NCI-H1048 (cell line): ENCODE measurements around the gene SGK1.
"Not testable (repeated sequence)": the region's sequence is repeated elsewhere in the genome, so short reads cannot be mapped to it uniquely, and the experiment has no call there.

Experiments
- DNase-seq: peaks from one replicate; lab custom pipeline; 2025; lab: John Stamatoyannopoulos, UW

Gene SGK1

DNA sequence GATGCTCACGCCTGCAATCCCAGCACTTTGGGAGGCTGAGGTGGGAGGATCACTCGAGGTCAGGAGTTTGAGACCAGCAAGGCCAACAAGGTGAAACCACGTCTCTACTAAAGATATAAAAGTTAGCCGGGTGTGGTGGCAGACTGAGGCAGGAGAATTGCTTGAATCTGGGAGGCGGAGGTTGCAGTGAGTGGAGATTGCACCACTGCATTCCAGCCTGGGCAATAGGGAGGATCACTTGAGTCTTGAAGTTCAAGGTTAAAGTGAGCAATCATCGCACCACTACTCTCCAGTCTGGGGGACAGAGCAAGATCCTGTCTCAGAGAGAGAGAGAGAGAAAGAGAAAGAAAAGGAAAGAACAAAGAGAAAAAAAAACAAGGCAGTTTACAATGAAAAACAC is 13.5 kb downstream of the SGK1 start:
- not testable (repeated sequence) for DNase-seq

DNA sequence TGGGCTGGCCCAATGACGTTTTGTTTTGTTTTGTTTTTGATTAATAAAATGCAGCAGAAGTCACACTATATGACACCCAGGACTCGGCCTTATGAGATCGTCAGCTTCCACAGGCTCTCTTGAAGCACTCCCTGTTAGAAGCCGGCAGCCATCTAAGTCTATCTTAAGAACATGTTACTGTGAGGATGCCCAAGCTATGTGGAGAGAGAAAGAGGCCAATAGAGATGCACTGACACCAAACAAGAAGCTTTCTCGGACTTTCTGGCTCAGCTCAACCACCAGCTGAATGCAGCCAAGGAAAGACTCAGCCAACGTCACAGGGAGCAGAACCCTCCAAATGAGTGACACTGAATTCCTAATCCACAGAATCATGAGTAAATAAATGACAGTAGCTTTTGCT is 14.0 kb downstream of the SGK1 start:
- DNase-seq, result no peak

DNA sequence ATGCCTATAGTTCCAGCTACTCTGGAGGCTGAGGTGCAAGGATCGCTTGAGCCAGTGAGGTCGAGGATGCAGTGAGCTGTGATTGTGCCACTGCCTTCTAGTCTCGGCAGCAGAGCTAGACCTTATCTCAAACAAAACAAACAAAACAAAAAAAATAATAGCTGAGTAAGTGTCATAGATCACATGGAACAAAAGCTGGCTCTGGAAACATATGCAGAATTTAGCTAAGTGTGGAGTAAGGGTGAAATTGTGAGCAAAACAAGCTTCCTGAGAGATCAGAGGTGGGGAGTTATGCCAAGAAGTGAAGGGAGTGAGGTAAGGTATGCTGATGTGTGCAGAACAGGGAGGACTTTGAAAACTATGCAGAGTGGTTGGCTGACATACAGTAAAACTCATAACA is 18.7 kb downstream of the SGK1 start:
- no peak for DNase-seq

DNA sequence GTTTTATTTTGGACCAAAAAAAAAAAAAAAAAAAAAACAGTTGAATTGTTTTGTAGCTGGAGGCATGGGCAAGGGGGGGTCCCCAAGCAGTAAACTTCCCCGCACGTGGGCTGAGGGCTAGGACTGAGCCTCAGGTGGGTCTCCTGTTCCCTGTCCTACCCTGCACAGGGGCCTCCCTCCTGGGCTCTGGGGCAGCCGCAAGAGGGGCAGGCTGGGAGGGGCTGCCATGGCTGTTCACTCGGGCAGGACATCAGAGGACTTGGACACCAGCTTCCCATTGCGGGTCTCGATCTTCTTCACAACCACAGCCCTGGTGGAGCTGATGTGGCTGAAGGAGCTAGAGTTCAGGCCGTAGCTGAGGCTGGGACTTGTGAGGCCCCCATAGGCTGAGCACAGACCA is 21.1 kb downstream of the SGK1 start:
- DNase-seq, result no peak

DNA sequence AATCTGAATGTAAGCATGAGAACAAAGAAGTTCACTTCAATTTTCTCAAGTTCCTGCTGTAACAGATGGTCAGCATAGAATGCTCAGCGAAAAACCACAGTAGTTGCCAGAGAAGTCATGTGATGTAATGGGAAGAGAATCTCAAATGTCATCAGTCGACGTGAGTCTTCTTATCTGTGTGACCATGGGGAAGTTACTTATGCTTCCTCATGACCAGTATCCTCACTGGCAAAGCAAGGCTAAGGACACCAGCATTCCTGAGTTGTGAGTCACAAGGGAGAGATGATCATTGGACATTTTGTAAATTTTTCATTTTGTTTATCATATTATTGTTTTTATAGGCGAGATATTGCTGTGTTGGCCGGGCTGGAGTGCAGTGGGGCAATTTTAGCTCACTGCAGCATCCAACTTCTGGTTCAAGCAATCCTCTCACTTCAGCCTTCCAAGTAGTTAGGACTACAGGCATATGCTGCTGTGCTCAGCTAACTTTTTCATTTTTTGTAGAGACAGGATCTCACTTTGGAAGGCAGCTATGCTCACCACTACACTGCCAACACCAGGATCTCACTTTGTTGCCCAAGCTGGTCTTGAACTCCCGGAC is 21.9 kb downstream of the SGK1 start:
- no peak for DNase-seq

DNA sequence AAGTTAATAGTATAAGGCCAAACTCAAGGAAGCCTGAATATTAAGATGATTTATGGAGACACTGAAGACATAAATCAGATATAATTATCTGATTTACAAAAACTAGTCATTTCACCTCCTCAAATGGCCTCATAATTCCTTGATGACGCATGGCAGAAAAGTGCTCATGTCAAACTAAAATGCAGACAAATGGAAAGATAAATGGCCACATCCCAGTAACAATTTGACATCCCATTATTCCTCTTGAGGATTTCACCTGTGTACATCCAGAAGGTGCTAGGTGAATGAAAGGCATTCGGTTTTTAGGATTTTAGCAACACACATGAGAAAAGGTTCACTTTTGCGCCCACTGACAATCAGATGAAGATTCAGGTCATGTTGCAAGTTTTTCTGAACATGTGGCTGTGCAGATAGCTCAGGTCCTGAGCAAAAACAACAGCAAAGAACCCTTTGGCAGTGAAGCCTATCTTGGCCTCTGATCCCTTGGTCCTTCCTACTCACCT is 24.2 kb downstream of the SGK1 start:
- no peak for DNase-seq

DNA sequence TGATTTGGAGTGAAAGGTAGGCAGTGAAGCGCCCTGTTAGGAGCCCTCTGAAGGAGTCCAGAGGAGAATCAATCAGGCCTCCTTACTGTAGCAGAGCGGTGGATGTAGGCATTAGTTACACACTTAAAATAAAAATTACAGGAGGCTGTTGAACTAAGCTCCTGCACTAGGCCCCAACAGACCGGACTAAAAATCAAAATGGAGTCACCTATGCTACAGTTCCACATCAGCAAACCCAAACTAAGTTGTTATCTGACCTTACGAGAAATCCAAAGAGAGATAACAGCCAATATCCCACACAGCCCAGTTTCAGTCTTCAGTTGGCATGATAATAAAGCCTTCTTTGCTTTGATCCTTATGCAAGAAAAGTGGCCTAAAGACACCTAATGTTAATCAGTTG is 26.8 kb downstream of the SGK1 start:
- DNase-seq, result no peak

DNA sequence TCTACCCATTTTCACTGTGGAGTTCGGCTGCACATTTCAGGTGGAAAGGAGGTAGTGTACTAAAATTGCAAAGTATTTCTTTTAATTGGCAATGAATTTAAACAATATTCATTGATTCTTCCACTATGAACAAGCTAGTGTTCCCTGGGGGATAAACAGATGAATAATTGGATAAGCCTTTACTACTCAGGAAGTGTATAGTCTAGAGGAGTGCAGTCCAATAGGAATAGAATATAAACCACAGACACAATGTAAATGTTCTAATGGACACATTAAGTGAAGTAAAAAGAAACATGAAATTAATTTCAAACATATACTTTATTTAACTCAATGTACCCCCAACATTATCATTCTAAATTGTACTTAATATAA is 28.7 kb downstream of the SGK1 start:
- no peak for DNase-seq

DNA sequence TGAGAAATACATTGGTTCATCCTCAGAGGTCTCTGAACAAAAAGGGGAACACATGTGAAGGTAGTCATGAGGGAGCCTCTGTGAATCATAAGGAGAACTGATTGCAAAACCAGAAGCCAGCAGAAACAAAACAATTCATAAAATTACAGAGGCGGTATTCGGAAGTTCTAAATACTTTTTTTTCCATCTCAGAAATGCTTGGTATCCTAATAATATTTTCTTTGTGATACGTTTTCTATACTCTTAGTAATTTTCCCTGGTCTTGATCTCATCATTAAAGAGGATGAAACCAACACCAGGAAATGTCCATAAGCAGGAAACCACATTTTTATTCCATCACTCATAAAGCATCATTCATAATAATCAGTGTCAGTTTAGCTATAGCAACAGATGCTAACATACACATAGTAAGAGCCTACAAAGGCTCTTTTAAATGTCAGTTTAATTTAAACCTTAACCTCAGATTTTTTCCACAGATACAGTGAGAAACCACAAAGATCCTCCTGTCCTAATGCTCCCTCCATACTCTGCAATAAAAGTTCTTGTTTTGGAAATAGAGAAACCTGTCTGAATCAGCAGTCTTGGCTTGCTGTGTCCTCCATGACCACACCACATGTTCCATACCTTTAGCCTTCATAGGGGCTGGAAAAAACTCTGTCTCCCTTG is 29.2 kb downstream of the SGK1 start:
- no peak for DNase-seq

DNA sequence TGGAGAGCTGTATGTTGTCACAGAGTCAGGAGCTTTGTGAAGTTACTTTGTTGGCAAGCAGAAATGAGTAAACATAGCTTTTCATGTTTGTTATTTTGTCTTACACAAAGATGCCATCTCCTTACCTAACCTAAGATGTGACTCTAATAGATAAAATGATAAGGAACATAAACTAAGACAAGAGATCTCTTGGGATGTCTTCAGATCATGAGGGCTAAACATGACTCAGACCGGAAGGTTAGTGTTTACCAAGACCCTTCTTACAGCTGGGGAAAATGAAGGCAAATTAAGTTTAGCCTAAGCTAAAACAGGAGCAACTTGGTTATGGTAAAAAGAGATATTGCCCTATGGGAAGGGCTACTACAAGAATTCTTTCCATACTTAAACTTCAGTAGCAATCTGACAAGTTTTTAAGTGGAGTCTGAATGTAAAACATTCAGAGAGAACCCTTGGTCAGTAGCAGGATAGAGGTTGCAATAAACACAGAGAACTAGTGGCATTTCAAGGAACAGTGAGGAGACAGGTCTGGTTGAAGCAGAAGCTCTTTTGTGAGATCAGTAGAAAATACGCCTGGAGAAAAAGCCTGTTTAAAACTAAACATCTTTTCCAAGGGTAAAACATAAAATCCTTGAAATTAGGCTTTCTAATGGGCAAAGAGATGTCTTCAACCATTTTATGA is 29.9 kb downstream of the SGK1 start:
- no peak for DNase-seq

DNA sequence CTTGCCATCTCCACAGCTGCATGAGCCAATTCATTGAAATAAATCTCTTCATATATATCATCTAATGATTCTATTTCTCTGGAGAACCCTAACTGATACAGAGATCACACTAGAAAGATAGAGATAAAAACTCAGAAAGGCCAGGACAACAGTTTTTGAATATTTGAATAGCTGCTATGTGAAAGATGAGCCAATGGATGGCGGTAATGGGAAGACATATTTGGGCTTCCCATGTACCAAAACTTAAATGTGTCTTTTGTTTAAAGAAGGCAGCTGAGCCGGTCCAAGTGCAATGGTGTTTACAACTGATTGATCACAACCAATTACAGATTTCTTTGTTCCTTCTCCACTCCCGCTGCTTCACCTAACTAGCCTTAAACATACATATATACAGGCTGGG is 35.1 kb downstream of the SGK1 start:
- DNase-seq, result no peak

DNA sequence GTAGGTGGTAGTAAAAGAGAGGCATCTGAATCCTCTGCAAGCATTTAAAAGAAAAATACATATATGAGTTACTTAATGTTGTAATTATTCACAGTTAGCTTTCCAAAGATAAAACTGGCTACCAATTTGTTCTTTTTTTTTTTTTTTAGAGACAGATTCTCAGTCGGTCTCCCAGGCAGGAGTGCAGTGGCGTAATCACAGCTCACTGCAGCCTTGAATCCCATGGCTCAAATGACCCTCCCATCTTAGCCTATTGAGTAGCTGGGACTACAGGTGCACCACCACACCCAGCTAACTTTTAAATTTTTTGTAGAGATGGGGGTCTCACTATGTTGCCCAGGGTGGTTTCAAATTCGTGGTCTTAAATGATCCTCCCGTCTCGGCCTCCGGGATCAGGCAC is 36.5 kb downstream of the SGK1 start:
- no peak for DNase-seq

DNA sequence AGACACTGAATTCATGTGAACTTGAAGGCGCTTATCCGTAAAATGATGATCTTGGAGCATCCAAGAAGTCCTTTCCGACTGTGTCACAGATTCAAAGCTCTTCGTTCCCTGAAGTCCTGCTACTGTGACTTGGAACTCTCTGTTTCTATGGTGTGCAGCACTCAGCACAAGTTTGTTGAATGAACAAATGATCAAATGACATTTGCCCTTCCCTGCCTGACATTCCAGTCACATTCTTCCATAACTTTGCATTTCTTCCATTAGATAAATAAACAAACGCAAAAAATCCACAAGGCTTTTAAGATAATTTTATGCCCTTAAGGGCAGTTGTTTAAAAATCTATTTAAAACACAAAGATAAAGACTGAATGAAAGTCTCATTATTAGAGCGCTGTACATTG is 39.9 kb downstream of the SGK1 start:
- DNase-seq, result no peak

DNA sequence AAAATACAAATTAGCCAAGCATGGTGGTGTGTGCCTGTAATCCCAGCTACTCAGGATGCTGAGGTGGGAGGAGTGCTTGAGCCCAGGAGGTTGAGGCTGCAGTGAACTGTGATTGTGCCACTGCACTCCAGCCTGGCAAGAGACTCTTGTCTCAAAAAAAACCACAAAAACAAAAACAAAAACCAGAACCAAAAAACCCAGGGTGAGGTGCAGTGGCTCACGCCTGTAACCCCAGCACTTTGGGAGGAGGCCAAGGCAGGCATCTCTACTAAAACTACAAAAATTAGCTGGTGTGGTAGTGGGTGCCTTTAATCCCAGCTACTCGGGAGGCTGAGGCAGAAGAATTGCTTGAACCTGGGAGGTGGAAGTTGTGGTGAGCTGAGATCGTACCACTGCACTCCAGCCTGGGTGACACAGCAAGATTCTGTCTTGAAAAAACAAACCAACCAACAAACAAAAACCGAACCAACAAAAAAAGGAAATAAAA is 41.0 kb downstream of the SGK1 start:
- DNase-seq, result not testable (repeated sequence)

DNA sequence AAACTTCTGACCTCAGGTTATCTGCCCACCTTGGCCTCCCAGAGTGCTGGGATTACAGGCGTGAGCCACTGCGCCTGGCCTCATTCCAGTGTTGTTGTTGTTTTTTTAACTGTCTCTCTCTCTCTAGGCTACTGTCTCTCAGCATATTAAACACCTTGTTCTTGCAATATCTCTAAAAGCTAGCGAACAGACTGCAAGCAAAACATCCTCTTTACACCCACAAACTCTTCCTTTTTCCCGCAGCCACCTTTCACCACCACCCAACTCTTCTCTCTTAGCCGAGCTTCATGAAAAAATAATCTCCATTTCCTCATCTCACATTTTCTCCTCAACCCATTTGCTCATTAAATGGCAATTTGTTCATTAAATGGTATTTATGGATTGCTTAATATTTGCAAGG is 45.5 kb downstream of the SGK1 start:
- no peak for DNase-seq

DNA sequence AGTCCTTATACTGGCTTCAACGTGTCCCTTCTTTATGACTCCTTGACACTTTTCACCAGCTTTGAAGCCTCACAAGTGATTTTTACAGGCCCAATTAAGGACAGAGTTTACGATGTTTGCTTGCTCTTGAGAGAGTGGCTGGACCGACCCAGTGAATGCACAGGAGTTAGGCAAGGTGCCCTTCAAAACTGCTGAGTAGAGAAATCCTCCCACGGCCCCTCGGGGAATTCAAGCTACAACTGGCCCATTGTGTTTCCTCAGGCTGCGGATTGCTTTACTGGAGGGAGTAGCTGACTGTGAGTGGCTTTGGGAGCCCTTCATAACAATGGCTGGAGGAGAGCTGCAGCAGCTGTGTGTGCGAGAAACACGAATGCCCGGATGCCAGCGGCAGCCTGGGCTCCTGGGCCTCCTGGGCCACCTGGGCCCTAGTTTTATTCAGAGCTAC is 50.0 kb downstream of the SGK1 start:
- no peak for DNase-seq

DNA sequence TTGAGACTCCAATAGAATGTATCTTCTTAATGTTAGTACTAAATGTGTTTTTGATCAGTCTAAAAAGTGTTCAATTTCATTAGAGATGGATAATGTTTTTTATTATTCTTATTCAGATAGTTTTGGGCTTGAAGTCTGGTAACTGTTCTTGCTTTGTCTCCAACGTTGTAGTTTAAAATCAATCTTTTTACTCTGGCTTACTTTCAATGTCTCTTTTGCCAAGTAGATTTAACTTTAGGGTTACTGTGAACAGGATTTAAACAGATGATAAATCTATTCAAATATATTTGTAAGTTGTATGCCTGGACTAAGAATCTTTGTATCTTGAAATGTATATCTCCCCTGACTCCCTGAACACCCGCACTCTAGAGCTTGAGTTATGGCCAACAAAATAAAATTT is 51.1 kb downstream of the SGK1 start:
- DNase-seq, result no peak

DNA sequence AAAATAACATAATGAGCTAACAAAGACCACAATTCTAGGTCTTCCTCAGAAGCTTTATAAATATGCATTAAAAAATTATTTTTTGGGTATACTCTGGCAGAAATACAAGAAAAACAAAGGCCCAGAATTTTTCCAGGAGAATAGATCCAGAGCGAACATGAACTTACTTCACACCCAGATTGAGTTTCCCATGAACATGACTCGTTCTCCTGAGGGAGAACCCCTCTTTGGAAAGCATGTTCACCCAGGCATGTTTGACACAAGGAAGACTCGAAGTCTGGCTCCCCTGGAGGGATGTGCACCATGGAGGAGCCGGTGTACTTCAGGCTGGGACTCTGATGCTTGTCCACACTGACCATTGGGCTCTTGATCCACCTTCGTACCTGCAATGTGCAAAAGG is 56.1 kb downstream of the SGK1 start:
- DNase-seq, result no peak

DNA sequence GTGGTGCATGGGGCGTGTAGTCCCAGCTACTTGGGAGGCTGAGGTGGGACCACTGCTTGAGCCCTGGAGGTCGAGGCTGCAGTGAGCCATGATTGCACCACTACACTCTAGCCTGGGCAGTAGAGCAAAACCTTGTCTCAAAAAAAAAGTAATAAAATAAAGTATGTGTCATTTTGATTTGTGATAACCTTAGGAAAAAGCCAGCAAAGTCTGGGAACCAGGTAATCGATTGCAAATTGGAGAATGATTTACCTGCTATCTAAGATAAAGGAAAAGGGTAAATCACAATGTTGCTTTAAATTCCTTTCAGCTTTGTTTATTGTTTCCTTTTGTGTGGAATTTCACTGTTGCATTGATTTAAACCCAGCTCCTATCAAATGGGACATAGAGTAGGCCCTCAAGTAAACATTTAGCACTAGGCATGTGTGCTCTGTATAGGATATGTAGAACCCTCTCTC is 59.0 kb downstream of the SGK1 start:
- DNase-seq, result no peak

DNA sequence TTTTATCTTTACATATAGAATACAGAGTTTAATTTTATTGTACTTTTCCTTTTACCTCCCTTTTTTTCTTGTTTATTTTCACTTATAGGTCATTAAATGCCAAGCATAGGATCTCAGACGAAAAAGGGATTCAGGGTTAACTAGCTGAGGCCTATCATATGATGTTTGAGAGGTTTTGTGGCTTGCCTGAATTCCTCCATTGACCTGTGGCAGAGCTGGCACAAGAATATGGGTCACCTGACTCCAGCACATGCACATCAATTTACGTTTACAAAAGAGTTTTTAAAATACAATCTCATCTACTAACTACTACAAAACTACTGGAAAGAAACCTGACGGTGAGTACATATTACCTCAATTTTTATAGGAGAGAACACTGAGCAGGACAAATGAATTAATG is 60.4 kb downstream of the SGK1 start:
- no peak for DNase-seq

DNA sequence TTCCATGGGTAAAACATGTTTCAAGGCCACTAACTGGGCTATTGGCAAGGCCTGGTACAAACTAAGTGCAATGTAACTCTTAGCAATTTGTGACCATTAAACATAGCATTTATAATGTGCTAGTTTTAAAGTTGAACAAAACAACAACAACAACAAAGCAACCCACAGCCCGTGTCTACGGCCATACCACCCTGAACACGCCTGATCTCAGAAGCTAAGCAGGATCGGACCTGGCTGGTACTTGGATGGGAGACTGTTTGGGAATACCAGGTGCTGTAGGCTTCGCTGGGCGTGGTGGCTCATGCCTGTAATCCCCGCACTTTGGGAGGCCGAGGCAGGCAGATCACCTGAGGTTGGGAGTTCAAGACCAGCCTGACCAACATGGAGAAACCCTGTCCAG is 61.0 kb downstream of the SGK1 start:
- no peak for DNase-seq

DNA sequence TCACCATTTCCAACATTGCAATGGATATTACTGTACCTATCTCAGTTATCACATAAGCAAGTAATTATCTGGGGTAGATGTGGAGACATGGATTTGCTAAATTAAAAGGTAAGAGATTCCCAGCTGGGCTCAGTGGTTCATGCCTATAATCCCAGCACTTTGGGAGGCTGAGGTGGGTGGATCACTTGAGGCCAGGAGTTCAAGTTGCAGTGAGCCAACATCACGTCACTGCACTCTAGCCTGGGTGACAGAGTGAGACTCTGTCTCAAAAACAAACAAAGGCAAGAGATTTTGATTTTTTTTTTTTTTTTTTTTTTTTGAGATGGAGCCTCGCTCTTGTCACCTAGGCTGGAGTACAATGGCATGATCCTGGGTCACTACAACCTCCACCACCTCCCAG is 62.6 kb downstream of the SGK1 start:
- not testable (repeated sequence) for DNase-seq

DNA sequence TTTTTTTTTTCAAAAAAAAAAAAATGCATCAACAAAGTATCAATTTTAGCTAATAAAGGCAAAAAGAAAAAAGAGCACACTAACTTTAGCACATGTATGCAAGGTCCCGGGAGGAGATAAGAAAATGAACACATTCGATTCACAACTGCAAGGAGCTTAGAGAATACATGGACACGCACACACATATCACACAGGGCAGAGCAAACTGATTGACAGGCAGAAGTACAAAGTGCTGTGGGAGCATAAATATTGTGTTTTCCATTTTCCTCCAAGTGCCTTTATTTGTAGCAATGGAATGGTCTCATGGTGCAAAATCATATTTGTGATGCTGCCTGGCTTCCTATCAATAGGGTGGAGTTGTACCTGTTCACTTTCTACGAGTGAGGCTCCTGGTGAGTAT is 63.8 kb downstream of the SGK1 start:
- no peak for DNase-seq
